ENCODE measurements around the gene ING5.

DNA sequence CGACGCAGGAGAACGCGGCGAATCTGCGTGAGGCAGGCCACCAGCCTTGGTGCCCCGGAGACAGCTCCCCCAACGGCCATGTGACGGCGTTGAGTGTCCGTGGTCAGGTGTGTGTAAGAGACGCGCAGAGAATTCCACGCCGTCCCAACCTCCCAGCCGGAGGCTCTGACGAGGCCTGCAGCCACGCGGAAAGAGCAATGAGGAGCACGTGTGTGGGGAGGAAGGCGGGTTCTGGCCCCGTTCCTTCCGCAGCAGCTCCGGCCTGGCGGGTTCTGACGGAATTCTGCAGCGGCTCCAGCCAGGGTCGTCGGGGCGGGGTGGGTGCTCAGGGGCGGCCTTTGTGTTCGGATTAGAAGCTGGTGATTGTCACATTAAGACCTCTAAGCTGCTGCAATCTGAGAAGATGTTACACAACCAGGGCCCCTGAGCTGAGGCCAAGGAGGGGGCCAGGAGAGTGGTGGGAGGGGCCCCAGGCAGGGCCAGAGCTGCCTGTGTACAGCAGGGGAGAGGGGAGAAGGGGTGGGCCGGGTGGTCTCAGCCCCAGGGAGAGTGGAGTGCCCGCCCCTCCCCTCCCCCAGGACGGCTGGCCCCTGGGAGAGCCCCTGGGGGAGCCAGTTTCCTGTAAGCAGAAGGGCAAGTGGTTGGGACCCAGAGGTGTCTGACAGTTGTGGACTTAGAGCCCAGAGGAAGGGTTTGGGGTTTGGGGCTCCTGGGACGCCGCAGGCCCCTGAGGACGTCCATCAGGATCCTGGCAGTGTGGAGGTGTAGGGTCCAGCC, 69.6 kb downstream of the ING5 start:
- TF ChIP-seq CTCF (IDR thresholded peaks at IDR 0.05; ENCODE audit: low read depth, low read length, poor library complexity, severe bottlenecking) (no peak), EZH2phosphoT487 (IDR thresholded peaks at IDR 0.05; ENCODE audit: borderline replicate concordance, low read length) (no peak)
